ENCODE results near the gene ENDOV.

ENDOV gene

DNA sequence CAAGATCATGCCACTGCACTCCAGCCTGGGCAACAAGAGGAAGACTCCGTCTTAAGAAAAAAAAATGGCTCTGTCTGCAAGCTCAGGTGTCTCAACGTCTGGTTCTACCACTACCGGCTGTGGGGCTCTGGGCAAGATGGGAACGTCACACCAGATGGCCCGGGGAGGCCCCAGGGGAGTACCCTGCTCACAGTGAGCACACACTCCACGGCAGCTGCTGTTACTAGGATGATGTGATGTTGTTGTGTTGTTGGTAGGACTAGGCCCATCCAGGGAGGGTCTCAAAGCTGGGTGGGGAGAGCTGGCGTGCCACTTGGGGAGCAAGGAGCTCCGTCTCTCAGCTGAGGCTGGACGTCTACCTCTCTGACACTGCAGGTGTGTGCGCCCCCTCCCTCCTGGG is 70.9 kb downstream of the ENDOV start:
- POLR2A ChIA-PET, result no interaction called here

DNA sequence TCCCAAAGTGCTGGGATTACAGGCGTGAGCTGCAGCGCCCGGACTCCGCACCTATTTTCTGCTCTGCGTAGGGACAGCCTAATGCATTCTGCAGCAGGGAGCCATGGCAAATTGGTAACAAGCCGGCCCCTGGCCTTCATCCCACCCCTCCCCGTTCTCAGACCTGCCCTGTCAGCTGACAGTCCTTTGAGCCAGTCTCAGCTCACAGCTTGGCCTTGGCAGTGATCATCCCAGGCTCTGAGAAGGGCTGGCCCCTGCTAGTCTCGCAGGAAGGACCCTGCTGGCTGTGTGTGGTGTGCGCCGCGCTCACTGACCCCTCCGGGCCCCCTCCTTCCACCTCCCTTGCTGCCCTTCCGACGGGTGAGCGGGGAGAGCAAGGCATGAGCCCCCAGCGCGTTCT is 71.7 kb downstream of the ENDOV start:
- ChIA-PET POLR2A (no interaction called here), CTCF (no interaction called here)
- DNase-seq (ENCODE audit: extremely low spot score), result no peak
- TF ChIP-seq, protein P1, sequence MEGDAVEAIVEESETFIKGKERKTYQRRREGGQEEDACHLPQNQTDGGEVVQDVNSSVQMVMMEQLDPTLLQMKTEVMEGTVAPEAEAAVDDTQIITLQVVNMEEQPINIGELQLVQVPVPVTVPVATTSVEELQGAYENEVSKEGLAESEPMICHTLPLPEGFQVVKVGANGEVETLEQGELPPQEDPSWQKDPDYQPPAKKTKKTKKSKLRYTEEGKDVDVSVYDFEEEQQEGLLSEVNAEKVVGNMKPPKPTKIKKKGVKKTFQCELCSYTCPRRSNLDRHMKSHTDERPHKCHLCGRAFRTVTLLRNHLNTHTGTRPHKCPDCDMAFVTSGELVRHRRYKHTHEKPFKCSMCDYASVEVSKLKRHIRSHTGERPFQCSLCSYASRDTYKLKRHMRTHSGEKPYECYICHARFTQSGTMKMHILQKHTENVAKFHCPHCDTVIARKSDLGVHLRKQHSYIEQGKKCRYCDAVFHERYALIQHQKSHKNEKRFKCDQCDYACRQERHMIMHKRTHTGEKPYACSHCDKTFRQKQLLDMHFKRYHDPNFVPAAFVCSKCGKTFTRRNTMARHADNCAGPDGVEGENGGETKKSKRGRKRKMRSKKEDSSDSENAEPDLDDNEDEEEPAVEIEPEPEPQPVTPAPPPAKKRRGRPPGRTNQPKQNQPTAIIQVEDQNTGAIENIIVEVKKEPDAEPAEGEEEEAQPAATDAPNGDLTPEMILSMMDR (IDR thresholded peaks at IDR 0.05; ENCODE audit: control extremely low read depth, extremely low read depth, low read depth, missing control alignments), result no peak

More for the DNA sequence above, 70.9 kb downstream of the ENDOV start:
- TF ChIP-seq, protein P1 (IDR thresholded peaks at IDR 0.05; ENCODE audit: control extremely low read depth, extremely low read depth, low read depth, missing control alignments), result no peak
- CTCF ChIA-PET, result interaction anchor here (1.5 kb wide), 1 partner anchor 413 kb away, joined by 3 read pairs; no protein-coding TSS in a partner anchor
- DNase-seq (ENCODE audit: extremely low spot score), result no peak

- no peak for DNase-seq (ENCODE audit: extremely low spot score)
- TF ChIP-seq, protein P1 (IDR thresholded peaks at IDR 0.05; ENCODE audit: control extremely low read depth, extremely low read depth, low read depth, missing control alignments), result no peak
- CTCF ChIA-PET, result no interaction called here
- POLR2A ChIA-PET, result interaction anchor here (0.6 kb wide), 1 partner anchor 21 kb away, joined by 3 read pairs; no protein-coding TSS in a partner anchor
Measured at GRCh38 chr17:80487511-80487910, 72.5 kb downstream of the ENDOV start.
